K562 (cell line): Measurements from ENCODE around the gene DCPS. TPM values are rescaled to one million over a fixed set of nuclear protein-coding genes. Genes with fewer than 3 reads are reported as not detected.
A peak's percentile ranks its signal among the peaks of the same experiment; 100 is the strongest.

Source experiments
- ATAC-seq: fragments of 200-7000 bp; cut with Tn5 transposase; 3 replicates; pipeline ENCODE4 v1.9.1; 2020; ENCODE audit warnings: moderate library complexity
- BruUV-seq: library from RNA; stranded (reverse); fragments of 400-500 nt; replicated peaks from 2 replicates; lab custom pipeline; 2021; lab: Mats Ljungman, UMichigan
- CTCF ChIA-PET: fragments of 300-600 bp; formaldehyde crosslinking; extraction: SDS; loops from one replicate; lab custom pipeline; 2021; ENCODE audit warnings: low intra/inter-chr PET ratio; lab: Yijun Ruan, JAX
- POLR2A ChIA-PET: fragments of 300-600, 350-650 bp; sonication (Branson Sonifier 250); formaldehyde crosslinking; extraction: SDS; loops from one replicate; lab custom pipeline; 2021; ENCODE audit warnings: antibody characterized with exemption, inconsistent platforms; lab: Yijun Ruan, JAX
- DNase-seq, 4 experiments: peaks; one replicate each; pipeline versions ENCODE4 v3.0.0 to v3.0.0-alpha.2; 2011 to 2018; ENCODE audit warnings: low spot score in 3 of 4, mixed read lengths in 3 of 4; ENCODE audit errors: extremely low read depth in 1 of 4
- FAIRE-seq: peaks from 2 replicates; lab custom pipeline; 2011; peaks lifted over from hg19 to GRCh38; lab: Jason Lieb, UNC
- H2AFZ ChIP-seq: 2 replicates; pipeline ENCODE4 v1.6.0; 2011; ENCODE audit warnings: low read depth, low read length, control low read depth, inconsistent platforms
- H3K27ac ChIP-seq: fragments of 200-600 bp; 3 replicates; pipeline ENCODE4 v1.8.0; 2011; ENCODE audit warnings: low read depth, mild to moderate bottlenecking, control low read depth, inconsistent platforms, low read length, moderate library complexity, mixed read lengths; ENCODE audit errors: extremely low read depth
- H3K27me3 ChIP-seq, 2 experiments: fragments of 300-600 bp in 1 of 2; 2 replicates in 1 of 2; 3 replicates in 1 of 2; pipeline versions ENCODE4 v1.6.0 to v1.8.0; 2011; ENCODE audit warnings: inconsistent platforms in 2 of 2, low read length in 2 of 2, mild to moderate bottlenecking in 1 of 2, mixed read lengths in 1 of 2, moderate library complexity in 1 of 2; ENCODE audit not compliant: control insufficient read depth in 2 of 2, insufficient read depth in 2 of 2
- H3K36me3 ChIP-seq: fragments of 300-600 bp; 3 replicates; pipeline ENCODE4 v1.8.0; 2011; ENCODE audit warnings: mild to moderate bottlenecking, low read length, inconsistent platforms; ENCODE audit not compliant: control insufficient read depth, insufficient read depth
- H3K4me1 ChIP-seq, 2 experiments: fragments of 200-600 bp in 1 of 2; replicated peaks in 1 of 2; 2 replicates in 1 of 2; 3 replicates in 1 of 2; pipeline versions ENCODE4 v1.5.1 to v1.8.0; 2011; ENCODE audit warnings: inconsistent platforms in 2 of 2, low read length in 2 of 2, mild to moderate bottlenecking in 1 of 2, mixed read lengths in 1 of 2, moderate library complexity in 1 of 2; ENCODE audit not compliant: control insufficient read depth in 2 of 2, insufficient read depth in 2 of 2
- H3K4me2 ChIP-seq: 2 replicates; pipeline ENCODE4 v1.6.1; 2011; ENCODE audit warnings: low read length, control low read depth, inconsistent platforms, mixed read lengths; ENCODE audit not compliant: insufficient read depth
- H3K4me3 ChIP-seq: fragments of 200-600 bp; sonication (generic), shearing (Covaris generic); 2 replicates; pipeline ENCODE4 v1.5.1; 2016; ENCODE audit warnings: control low read depth, inconsistent platforms
- H3K79me2 ChIP-seq: fragments of 200-600 bp; 3 replicates; pipeline ENCODE4 v1.8.0; 2011; ENCODE audit warnings: low read length, inconsistent platforms; ENCODE audit not compliant: control insufficient read depth, insufficient read depth
- H3K9ac ChIP-seq, 2 experiments: 2 replicates each; pipeline versions ENCODE4 v1.6.0 to v1.6.1; 2011; ENCODE audit warnings: low read depth in 2 of 2, low read length in 2 of 2, control low read depth in 1 of 2, inconsistent platforms in 1 of 2, mild to moderate bottlenecking in 1 of 2, mixed read lengths in 1 of 2; ENCODE audit not compliant: insufficient read depth in 1 of 2
- H3K9me1 ChIP-seq: one replicate; pipeline ENCODE4 v1.6.0; 2011; ENCODE audit warnings: inconsistent platforms, mild to moderate bottlenecking, low read length, moderate library complexity; ENCODE audit not compliant: control insufficient read depth, insufficient read depth
- H3K9me3 ChIP-seq: replicated peaks from 2 replicates; pipeline ENCODE4 v1.5.1; 2011; ENCODE audit warnings: low read depth, low read length, inconsistent platforms; ENCODE audit not compliant: control insufficient read depth, insufficient read depth
- H4K20me1 ChIP-seq: replicated peaks from 2 replicates; pipeline ENCODE4 v1.6.1; 2011; ENCODE audit warnings: low read length, inconsistent platforms, mixed read lengths; ENCODE audit not compliant: control insufficient read depth, insufficient read depth
- HDAC8 ChIP-seq: fragments of 450-650 bp; IDR thresholded peaks from 2 replicates; pipeline ENCODE4 v1.6.1; 2016; ENCODE audit warnings: mild to moderate bottlenecking, missing genetic modification characterization, moderate library complexity, missing compliant biosample characterization
- HEY1 ChIP-seq: fragments of 250-450 bp; sonication (Bioruptor Pico); IDR thresholded peaks from 2 replicates; pipeline ENCODE4 v1.5.0; 2020; ENCODE audit warnings: mild to moderate bottlenecking, moderate library complexity, borderline replicate concordance
- HMBOX1 ChIP-seq: sonication (generic); IDR thresholded peaks from 2 replicates; pipeline ENCODE4 v1.6.1; 2016
- ZBTB5 ChIP-seq: fragments of 450-650 bp; IDR thresholded peaks from 2 replicates; pipeline ENCODE4 v1.6.1; 2017; ENCODE audit warnings: antibody characterized with exemption
- ZNF133 ChIP-seq: fragments of 250-450 bp; sonication (Bioruptor Pico); IDR thresholded peaks from 2 replicates; pipeline ENCODE4 v1.4.0; 2020; ENCODE audit warnings: mild to moderate bottlenecking
- ZNF655 ChIP-seq: fragments of 250-450 bp; sonication (Bioruptor Pico); IDR thresholded peaks from 2 replicates; pipeline ENCODE4 v1.5.0; 2021
- WGBS: fragments of 100-300 bp; shearing (Covaris generic); methylation state at CpG from one replicate; pipeline ENCODE4 v1.1.6; 2016; ENCODE audit warnings: low coverage, mixed read lengths; ENCODE audit not compliant: insufficient coverage; ENCODE audit errors: missing lambda C conversion rate; 5-methylcytosine and 5-hydroxymethylcytosine counted together
- in situ Hi-C: fragments of 300-500 bp; cut with MboI; formaldehyde crosslinking; loops from 4 replicates; pipeline ENCODE4 v1.15.0; 2018; ENCODE audit warnings: inconsistent platforms, mixed read lengths
- intact Hi-C: fragments of 100-400 bp; cut with micrococcal nuclease; formaldehyde crosslinking; loops from 2 replicates; pipeline ENCODE4 v1.14.2; 2022
- polyA plus RNA-seq, 8 experiments: library from polyadenylated mRNA; depleted of rRNA in 4 of 8; stranded (reverse) in 5 of 8; unstranded in 3 of 8; fragments of >200 nt; fragmentation: Nextera tagmentation in 2 of 8; fragmentation: Illumina TruSeq in 1 of 8; extraction: Ambion mirVana in 2 of 8; extraction: Trizol in 1 of 8; gene quantifications; 2 replicates each; pipeline versions ENCODE4 v1.2.1 to v1.2.3, GENCODE V29; 2011 to 2014; ENCODE audit warnings: inconsistent platforms in 1 of 8, missing spikeins in 1 of 8
- total RNA-seq, 7 experiments: library from RNA; depleted of rRNA in 6 of 7; stranded (reverse); fragments of >200 nt in 6 of 7; fragmentation: Illumina TruSeq in 2 of 7; extraction: Trizol in 2 of 7; gene quantifications; 2 replicates each; pipeline versions ENCODE4 v1.2.1 to v1.2.3, GENCODE V29; 2011 to 2021; ENCODE audit warnings: low replicate concordance in 1 of 7

Gene DCPS
- total and polyA plus RNA-seq, 9 of the 15 experiments (the other 6 are each of a cell fraction or from before 2014, with no cell fraction given) = 8.7 to 38.1 (median 17.9) TPM

- no peak overlapping the region for H3K4me3 ChIP-seq
- in situ Hi-C loops = no loop called here
- H3K27me3 ChIP-seq = no peaks in the 10 kb centered on the region
- TF ChIP-seq ZNF655 (CRISPR knock-in tag) (no peak), HMBOX1 (no peak), HDAC8 (tag) (no peak), HEY1 (CRISPR knock-in tag) (no peak), ZBTB5 (no peak), ZNF133 (CRISPR knock-in tag) (no peak)
- FAIRE-seq (no peak), ATAC-seq (no peak), DNase-seq (no peak)
- no peaks in the 10 kb centered on the region; the same call in 2 of the 3 replicates for H3K79me2 ChIP-seq
- WGBS = 77% methylated on average over 15 of the region's 15 CpGs
- CTCF ChIA-PET = no interaction called here
- no peak overlapping the region for H2AFZ ChIP-seq
- POLR2A ChIA-PET = no interaction called here
- intact Hi-C loops = no loop called here
- peaks cover 9 to 23% of the 10 kb centered on the region in 2 experiments; a peak in 4 of 5 replicates for H3K4me1 ChIP-seq
- no peaks in the 10 kb centered on the region for H4K20me1 ChIP-seq
- no TSS peak for BruUV-seq
- H3K9me1 ChIP-seq = peaks cover 3% of the 10 kb centered on the region
- no peaks in the 10 kb centered on the region for H3K9me3 ChIP-seq
- peaks cover 34% of the 10 kb centered on the region; the same call in 2 of the 3 replicates for H3K36me3 ChIP-seq
- no peak overlapping the region for H3K27ac ChIP-seq
- H3K4me2 ChIP-seq = no peak overlapping the region
- peak overlapping the region in 1 of 2 experiments; percentile 12; a peak in 1 of 4 replicates for H3K9ac ChIP-seq
Observed at GRCh38 chr11:126339073-126339862, 35.4 kb downstream of the DCPS start.
